ENCODE data around the gene XPNPEP1. TPM values are rescaled to one million over a fixed set of nuclear protein-coding genes. Genes with fewer than 3 reads are reported as not detected.

Gene XPNPEP1
- total and polyA plus RNA-seq, 2 of the 4 experiments (the other 2 are of a cell fraction), result 164 to 311 TPM

- TF ChIP-seq RCOR1 (IDR thresholded peaks at IDR 0.05; ENCODE audit: insufficient replicate concordance, low read length), result no peak
Observed at GRCh38 chr10:109882251-109883057, 40.9 kb downstream of the XPNPEP1 start (continued).

GRCh38 chr10:109881769-109882057, 41.6 kb downstream of the XPNPEP1 start:
- Histone ChIP-seq H4K5ac (ENCODE audit: low read depth, low read length) (no peak overlapping the region), H2AK9ac (replicated peaks; ENCODE audit: low read depth, low read length, poor library complexity) (no peak overlapping the region), H2BK15ac (ENCODE audit: low read depth, low read length) (no peak overlapping the region), H3K79me1 (ENCODE audit: low read depth in 1 of 2, low read length in 2 of 2) (peaks cover 0 to 13% of the 10 kb centered on the region in 2 experiments; a peak in 2 of 4 replicates), H3K9me3 (ENCODE audit: control insufficient read depth, insufficient read depth, low read length) (no peaks in the 10 kb centered on the region), H3K36me3 (ENCODE audit: control insufficient read depth, insufficient read depth, low read length) (peaks cover 45% of the 10 kb centered on the region), H3K18ac (ENCODE audit: low read depth, low read length) (no peak overlapping the region), H3K9ac (ENCODE audit: low read depth, low read length) (no peak overlapping the region), H3K23ac (ENCODE audit: low read depth, low read length) (no peak overlapping the region), H4K8ac (ENCODE audit: low read depth in 2 of 2, low read length in 2 of 2) (no peak overlapping the region), H2AFZ (replicated peaks; ENCODE audit: low read length, poor library complexity) (no peak overlapping the region), H2BK5ac (ENCODE audit: low read depth, low read length, poor library complexity, severe bottlenecking) (no peak overlapping the region), H3K27me3 (ENCODE audit: control insufficient read depth, insufficient read depth, low read length) (no peaks in the 10 kb centered on the region), H4K20me1 (ENCODE audit: insufficient read depth, low read length) (0 out of 2 replicates have a peak, but pooled peaks cover 4% of the 10 kb centered on the region), H3K56ac (ENCODE audit: extremely low read depth, insufficient read depth, low read length) (no peak overlapping the region), H2BK120ac (ENCODE audit: low read depth, low read length) (no peak overlapping the region), H3K4ac (ENCODE audit: low read depth, low read length) (no peak overlapping the region), H3K4me2 (ENCODE audit: low read depth, low read length) (no peak overlapping the region), H3K9me1 (ENCODE audit: insufficient read depth, low read length) (no peaks in the 10 kb centered on the region; the same call in 1 of the 2 replicates), H4K91ac (ENCODE audit: insufficient read depth, low read depth, low read length) (no peak overlapping the region), H2AK5ac (ENCODE audit: low read depth, low read length) (no peak overlapping the region), H2BK20ac (ENCODE audit: low read depth, low read length) (no peak overlapping the region), H3K4me1 (ENCODE audit: control insufficient read depth, insufficient read depth, low read length) (peaks cover 8% of the 10 kb centered on the region), H3K27ac (ENCODE audit: insufficient read depth, low read length) (no peak overlapping the region), H3K14ac (replicated peaks; ENCODE audit: low read depth, low read length) (no peak overlapping the region), H3K4me3 (ENCODE audit: insufficient read depth, low read depth, low read length) (no peak overlapping the region)
- no TSS peak for BruUV-seq (replicated peaks)
- ATAC-seq (ENCODE audit: low read depth) (no peak), DNase-seq (no peak)
- in situ Hi-C loops (cut with MboI; ENCODE audit: low sequenced_read_pairs) (loop anchor here (5.0 kb wide), 2 partner anchors 256 to 391 kb away; no protein-coding TSS in a partner anchor), intact Hi-C loops (cut with micrococcal nuclease) (loop anchor here (5.0 kb wide), 1 partner anchor 346 kb away; no protein-coding TSS in a partner anchor), dilution Hi-C loops (cut with HindIII; ENCODE audit: low sequenced_read_pairs, unreplicated experiment) (no loop called here)
- POLR2A ChIA-PET (ENCODE audit: unreplicated experiment), result no interaction called here
- TF ChIP-seq USF2 (IDR thresholded peaks at IDR 0.05; ENCODE audit: low read depth, low read length), result no peak
- no peak for TF ChIP-seq FOS (IDR thresholded peaks at IDR 0.05; ENCODE audit: low read depth, low read length)
- no peak for TF ChIP-seq POLR2A (IDR thresholded peaks at IDR 0.05; ENCODE audit: low read depth, low read length)
- no peak for TF ChIP-seq MAZ (IDR thresholded peaks at IDR 0.05; ENCODE audit: borderline replicate concordance, low read depth, low read length)
- no peak for TF ChIP-seq RFX5 (IDR thresholded peaks at IDR 0.05; ENCODE audit: low read depth, low read length)
- TF ChIP-seq CEBPB (IDR thresholded peaks at IDR 0.05; ENCODE audit: low read depth, low read length), result no peak
- CTCF ChIA-PET, result interaction anchor here (0.6 to 0.8 kb wide), 2 partner anchors 105 to 257 kb away, joined by 3 to 6 read pairs; no protein-coding TSS in a partner anchor
- no CpG with 5 or more reads among the region's 1 CpG for WGBS, 2 experiments (ENCODE audit: extremely low coverage in 2 of 2, insufficient read length in 1 of 2)

Data from IMR-90 (cell line).